Testis (tissue), 2 donors: ENCODE data around the gene PLEKHF1.

Experiments used
- POLR2A ChIP-seq: fragments of 450-650 bp; IDR thresholded peaks from one replicate; pipeline ENCODE4 v1.6.1; 2017; ENCODE audit warnings: antibody characterized with exemption, mild to moderate bottlenecking, moderate library complexity
- TF ChIP-seq, protein P1 (sequence below), 3 experiments: fragments of 450-650 bp in 2 of 3; fragments of 200-600 bp in 1 of 3; sonication (generic) in 1 of 3; IDR thresholded peaks; one replicate each; pipeline ENCODE4 v1.5.1; 2016 to 2019; ENCODE audit warnings: antibody characterized with exemption in 3 of 3, mild to moderate bottlenecking in 2 of 3, moderate library complexity in 1 of 3

DNA sequence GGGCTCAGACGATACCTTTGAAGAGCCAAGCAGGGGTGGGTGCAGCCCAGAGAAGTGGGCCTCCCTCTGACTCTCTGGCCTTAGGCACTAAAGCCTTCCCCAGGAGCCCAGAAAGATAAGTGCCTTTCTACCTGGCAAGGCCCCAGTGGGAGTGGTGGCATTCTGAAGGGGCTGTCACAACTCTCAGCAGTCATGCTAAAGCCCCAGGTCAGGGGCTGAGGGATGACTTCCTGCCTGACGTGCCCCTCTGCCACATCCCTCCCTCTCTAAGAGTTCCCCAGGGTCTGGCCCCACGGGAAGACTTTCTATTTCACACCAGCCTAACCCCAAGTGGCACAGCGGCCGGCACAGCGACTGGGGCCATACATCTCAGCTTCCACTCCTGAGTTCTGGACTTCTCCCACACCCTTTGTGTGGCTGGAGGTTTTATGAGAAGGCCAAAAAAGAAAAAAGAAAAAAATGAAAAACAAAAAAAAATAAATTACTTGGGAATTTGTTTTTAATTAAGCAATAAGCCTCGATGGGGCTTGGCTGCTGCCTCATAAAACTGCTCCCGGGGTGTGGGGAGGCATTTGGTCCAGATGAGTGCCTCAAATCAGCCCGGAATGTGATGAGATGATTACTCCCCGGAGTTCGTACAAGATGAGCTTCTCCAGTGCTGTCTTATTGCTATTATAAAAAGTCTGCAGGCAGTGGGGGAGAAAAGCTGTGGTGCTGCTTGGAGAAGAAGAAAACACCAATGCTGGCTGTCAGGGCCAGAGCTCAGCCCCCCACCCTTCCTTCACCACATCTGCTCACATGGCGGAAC is 28.5 kb upstream of the PLEKHF1 start:
- TF ChIP-seq, protein P1, sequence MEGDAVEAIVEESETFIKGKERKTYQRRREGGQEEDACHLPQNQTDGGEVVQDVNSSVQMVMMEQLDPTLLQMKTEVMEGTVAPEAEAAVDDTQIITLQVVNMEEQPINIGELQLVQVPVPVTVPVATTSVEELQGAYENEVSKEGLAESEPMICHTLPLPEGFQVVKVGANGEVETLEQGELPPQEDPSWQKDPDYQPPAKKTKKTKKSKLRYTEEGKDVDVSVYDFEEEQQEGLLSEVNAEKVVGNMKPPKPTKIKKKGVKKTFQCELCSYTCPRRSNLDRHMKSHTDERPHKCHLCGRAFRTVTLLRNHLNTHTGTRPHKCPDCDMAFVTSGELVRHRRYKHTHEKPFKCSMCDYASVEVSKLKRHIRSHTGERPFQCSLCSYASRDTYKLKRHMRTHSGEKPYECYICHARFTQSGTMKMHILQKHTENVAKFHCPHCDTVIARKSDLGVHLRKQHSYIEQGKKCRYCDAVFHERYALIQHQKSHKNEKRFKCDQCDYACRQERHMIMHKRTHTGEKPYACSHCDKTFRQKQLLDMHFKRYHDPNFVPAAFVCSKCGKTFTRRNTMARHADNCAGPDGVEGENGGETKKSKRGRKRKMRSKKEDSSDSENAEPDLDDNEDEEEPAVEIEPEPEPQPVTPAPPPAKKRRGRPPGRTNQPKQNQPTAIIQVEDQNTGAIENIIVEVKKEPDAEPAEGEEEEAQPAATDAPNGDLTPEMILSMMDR (IDR thresholded peaks at IDR 0.05), result no peak
- TF ChIP-seq POLR2A, result no peak
